Common myeloid progenitor, CD34-positive (primary cell): ENCODE data around the gene RBMS1.

ENCODE experiments used
- CTCF ChIA-PET: fragments of 350-600 bp; sonication (Branson Sonifier 250); formaldehyde crosslinking; loops from one replicate; lab custom pipeline; 2021; ENCODE audit warnings: antibody characterized with exemption; lab: Charles Lee
- POLR2A ChIA-PET: fragments of 350-600 bp; sonication (Branson Sonifier 250); formaldehyde crosslinking; loops from one replicate; lab custom pipeline; 2021; ENCODE audit warnings: antibody characterized with exemption; lab: Charles Lee
- DNase-seq, 3 donors: peaks; one replicate each; pipeline versions ENCODE4 v3.0.0 to v3.0.0-alpha.2; 2013
- H3K27ac ChIP-seq, 2 experiments: 1 replicate in 1 of 2; 2 replicates in 1 of 2; pipeline ENCODE4 v1.7.0; 2013; ENCODE audit warnings: inconsistent platforms in 2 of 2, low read length in 2 of 2, mild to moderate bottlenecking in 2 of 2, low read depth in 1 of 2, moderate library complexity in 1 of 2; ENCODE audit not compliant: severe bottlenecking in 2 of 2, insufficient read depth in 1 of 2, poor library complexity in 1 of 2
- H3K27me3 ChIP-seq, 5 experiments: replicated peaks in 2 of 5; 1 replicate in 3 of 5; 2 replicates in 2 of 5; pipeline versions ENCODE4 v1.6.1 to v1.7.0; 2013; ENCODE audit warnings: low read length in 4 of 5, mild to moderate bottlenecking in 2 of 5, moderate library complexity in 2 of 5, inconsistent platforms in 1 of 5; ENCODE audit not compliant: insufficient read depth in 5 of 5, control insufficient read depth in 4 of 5
- H3K36me3 ChIP-seq, 4 experiments: 1 replicate in 2 of 4; 2 replicates in 2 of 4; pipeline versions ENCODE4 v1.6.1 to v1.7.0; 2013; ENCODE audit warnings: low read length in 3 of 4, control low read depth in 1 of 4, mild to moderate bottlenecking in 1 of 4; ENCODE audit not compliant: control insufficient read depth in 4 of 4, insufficient read depth in 4 of 4
- H3K4me1 ChIP-seq, 4 experiments: 1 replicate in 3 of 4; 2 replicates in 1 of 4; pipeline versions ENCODE4 v1.6.1 to v1.7.1; 2013; ENCODE audit warnings: low read length in 3 of 4, mild to moderate bottlenecking in 3 of 4, control low read depth in 1 of 4, inconsistent platforms in 1 of 4, moderate library complexity in 1 of 4; ENCODE audit not compliant: control insufficient read depth in 4 of 4, insufficient read depth in 4 of 4; ENCODE audit errors: control extremely low read depth in 1 of 4
- H3K4me3 ChIP-seq, 7 experiments: 1 replicate in 4 of 7; 2 replicates in 3 of 7; pipeline versions ENCODE4 v1.5.1 to v1.7.0; 2013; ENCODE audit warnings: mild to moderate bottlenecking in 7 of 7, low read length in 6 of 7, moderate library complexity in 6 of 7, inconsistent platforms in 2 of 7, low read depth in 2 of 7, control low read depth in 1 of 7; ENCODE audit not compliant: insufficient read depth in 4 of 7, control insufficient read depth in 1 of 7; ENCODE audit errors: extremely low read depth in 1 of 7
- H3K9me3 ChIP-seq, 5 experiments: 1 replicate in 4 of 5; 2 replicates in 1 of 5; pipeline versions ENCODE4 v1.6.1 to v1.7.1; 2013; ENCODE audit warnings: low read length in 4 of 5, mild to moderate bottlenecking in 2 of 5, inconsistent platforms in 1 of 5, low read depth in 1 of 5, moderate library complexity in 1 of 5; ENCODE audit not compliant: control insufficient read depth in 4 of 5, insufficient read depth in 2 of 5; ENCODE audit errors: control extremely low read depth in 1 of 5
- WGBS: methylation state at CpG from one replicate; pipeline ENCODE4 v1.1.5; 2013; ENCODE audit not compliant: insufficient coverage; 5-methylcytosine and 5-hydroxymethylcytosine counted together

The RBMS1 gene

GRCh38 chr2:160513120-160513519 is 19.5 kb upstream of the RBMS1 start:
- Histone ChIP-seq H3K4me3 (no peak overlapping the region), H3K27ac (no peak overlapping the region), H3K27me3 (no peaks in the 10 kb centered on the region), H3K9me3 (no peaks in the 10 kb centered on the region), H3K4me1 (peaks cover 0 to 12% (median 6%) of the 10 kb centered on the region in 4 experiments), H3K36me3 (no peaks in the 10 kb centered on the region)
- 100% methylated on average over 2 of the region's 4 CpGs for WGBS
- no peak for DNase-seq
- ChIA-PET POLR2A (no interaction called here), CTCF (interaction anchor here (1.0 to 1.5 kb wide), 2 partner anchors 10 to 160 kb away, joined by 3 to 4 read pairs; no protein-coding TSS in a partner anchor)

GRCh38 chr2:160512491-160512890 is 18.9 kb upstream of the RBMS1 start:
- no peaks in the 10 kb centered on the region for H3K27me3 ChIP-seq
- POLR2A ChIA-PET = no interaction called here

GRCh38 chr2:160510617-160511016 is 17.0 kb upstream of the RBMS1 start:
- Histone ChIP-seq H3K27ac (no peak overlapping the region), H3K36me3 (no peaks in the 10 kb centered on the region), H3K9me3 (no peaks in the 10 kb centered on the region), H3K4me3 (no peak overlapping the region), H3K27me3 (no peaks in the 10 kb centered on the region), H3K4me1 (peaks cover 3 to 12% (median 6%) of the 10 kb centered on the region in 4 experiments)
- WGBS = 0% methylated on average over 2 of the region's 2 CpGs
- DNase-seq = peak; percentile 43 to 89 (median 83)
- POLR2A ChIA-PET = no interaction called here
- CTCF ChIA-PET = interaction anchor here (1.5 to 1.9 kb wide), 2 partner anchors 77 to 82 kb away, joined by 3 to 4 read pairs; no protein-coding TSS in a partner anchor

More at GRCh38 chr2:160512491-160512890, 18.9 kb upstream of the RBMS1 start:
- H3K4me1 ChIP-seq = peaks cover 0 to 12% (median 6%) of the 10 kb centered on the region in 4 experiments
- CTCF ChIA-PET = interaction anchor here (1.0 kb wide), 1 partner anchor 10 kb away, joined by 4 read pairs; no protein-coding TSS in a partner anchor
- no peaks in the 10 kb centered on the region for H3K9me3 ChIP-seq
- H3K27ac ChIP-seq = no peak overlapping the region
- WGBS = no CpG with 5 or more reads among the region's 4 CpGs
- DNase-seq = no peak
- H3K36me3 ChIP-seq = no peaks in the 10 kb centered on the region
- H3K4me3 ChIP-seq = no peak overlapping the region

GRCh38 chr2:160509016-160509415 is 15.4 kb upstream of the RBMS1 start:
- Histone ChIP-seq H3K4me1 (peaks cover 3 to 12% (median 6%) of the 10 kb centered on the region in 4 experiments), H3K9me3 (no peaks in the 10 kb centered on the region), H3K27me3 (no peaks in the 10 kb centered on the region), H3K36me3 (no peaks in the 10 kb centered on the region), H3K27ac (no peak overlapping the region), H3K4me3 (no peak overlapping the region)
- ChIA-PET CTCF (interaction anchor here (0.7 to 1.9 kb wide), 3 partner anchors 11 to 81 kb away, joined by 3 to 4 read pairs (median 3); no protein-coding TSS in a partner anchor), POLR2A (interaction anchor here (1.0 kb wide), 1 partner anchor 9 kb away, joined by 4 read pairs; no protein-coding TSS in a partner anchor)
- WGBS = no CpG with 5 or more reads among the region's 2 CpGs
- DNase-seq = no peak

GRCh38 chr2:160507464-160507863 is 13.9 kb upstream of the RBMS1 start:
- no peaks in the 10 kb centered on the region for H3K36me3 ChIP-seq
- DNase-seq = no peak
- no peaks in the 10 kb centered on the region for H3K27me3 ChIP-seq
- no peak overlapping the region for H3K27ac ChIP-seq
- no CpG with 5 or more reads among the region's 2 CpGs for WGBS
- H3K9me3 ChIP-seq = no peaks in the 10 kb centered on the region
- no peak overlapping the region for H3K4me3 ChIP-seq
- ChIA-PET POLR2A (no interaction called here), CTCF (no interaction called here)
- peaks cover 3 to 12% (median 6%) of the 10 kb centered on the region in 4 experiments for H3K4me1 ChIP-seq

GRCh38 chr2:160507046-160507407 is 13.4 kb upstream of the RBMS1 start:
- Histone ChIP-seq H3K36me3 (no peaks in the 10 kb centered on the region), H3K27ac (no peak overlapping the region), H3K4me1 (peaks cover 3 to 12% (median 6%) of the 10 kb centered on the region in 4 experiments), H3K9me3 (no peaks in the 10 kb centered on the region), H3K4me3 (no peak overlapping the region), H3K27me3 (no peaks in the 10 kb centered on the region)
- WGBS = no CpG with 5 or more reads among the region's 3 CpGs
- POLR2A ChIA-PET = no interaction called here
- peak in 1 of 3 donors; percentile 25 for DNase-seq
- CTCF ChIA-PET = no interaction called here

- DNase-seq = no peak
- H3K27ac ChIP-seq = no peak overlapping the region
- no peaks in the 10 kb centered on the region for H3K27me3 ChIP-seq
- peaks cover 3 to 12% (median 6%) of the 10 kb centered on the region in 4 experiments for H3K4me1 ChIP-seq
- no peak overlapping the region for H3K4me3 ChIP-seq
- H3K9me3 ChIP-seq = no peaks in the 10 kb centered on the region
- ChIA-PET CTCF (no interaction called here), POLR2A (no interaction called here)
- H3K36me3 ChIP-seq = no peaks in the 10 kb centered on the region
- WGBS = 97% methylated on average over 9 of the region's 9 CpGs
These were observed 12.9 kb upstream of the RBMS1 start for GRCh38 chr2:160506371-160507045.
